Fibroblast of villous mesenchyme (primary cell): ENCODE results near the gene AKAP10. TPM values are rescaled to one million over a fixed set of nuclear protein-coding genes. Genes with fewer than 3 reads are reported as not detected.

Source experiments
- DNase-seq: peaks from one replicate; pipeline ENCODE4 v3.0.0-alpha.2; 2010; ENCODE audit warnings: low read depth
- H3K4me3 ChIP-seq: 2 replicates; pipeline ENCODE4 v1.5.1; 2011; ENCODE audit warnings: low read depth, mild to moderate bottlenecking, low read length
- total RNA-seq: library from RNA; depleted of rRNA; stranded (reverse); fragments of >200 nt; gene quantifications from 2 replicates; pipeline ENCODE4 v1.2.3, GENCODE V29; 2012
- TF ChIP-seq, protein P1 (sequence below): IDR thresholded peaks from 2 replicates; pipeline ENCODE4 v1.5.1; 2012; ENCODE audit warnings: low read depth, mild to moderate bottlenecking, low read length; ENCODE audit not compliant: insufficient read depth

AKAP10 gene
- total RNA-seq, 1 donor: 32.8 TPM

DNA sequence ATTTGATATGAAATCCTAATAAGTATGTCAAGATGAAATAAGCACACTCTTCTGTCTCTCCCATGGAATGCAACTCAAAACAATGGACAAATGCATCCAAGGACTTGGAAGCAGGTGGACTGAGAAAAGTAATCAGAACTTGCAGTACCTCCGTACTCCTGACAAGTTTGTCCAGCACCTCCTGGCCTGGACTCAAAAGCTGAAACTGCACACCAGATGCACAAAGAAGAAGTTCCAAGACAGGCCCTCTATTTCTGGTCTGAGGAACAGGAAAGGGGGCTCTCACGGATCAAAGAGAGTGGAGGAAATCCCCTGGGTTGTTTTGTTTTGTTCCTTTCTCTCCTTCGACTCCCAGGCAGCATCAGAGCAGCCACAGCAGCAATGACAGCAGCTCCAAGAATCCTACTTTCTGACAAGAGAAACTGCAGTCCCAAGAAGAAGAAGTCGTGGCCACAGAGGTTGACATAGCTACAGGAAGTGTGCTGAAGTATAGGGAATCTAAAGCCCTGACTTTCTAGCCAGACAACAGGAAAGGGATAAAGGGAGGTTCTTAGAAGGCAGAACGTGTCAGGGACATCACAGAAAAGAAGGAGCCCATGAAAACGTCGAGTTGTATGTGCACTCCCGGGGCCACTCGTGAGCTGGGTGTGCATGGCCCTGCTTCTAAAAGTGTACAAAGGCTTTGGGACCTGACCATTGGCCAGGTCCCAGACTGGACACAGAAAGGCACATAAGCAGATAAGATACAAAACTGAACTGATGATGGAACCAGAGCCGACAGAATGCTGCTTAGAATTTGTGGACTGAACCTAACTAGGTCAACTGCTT is 29.3 kb downstream of the AKAP10 start:
- H3K4me3 ChIP-seq: no peak overlapping the region
- TF ChIP-seq, protein P1, sequence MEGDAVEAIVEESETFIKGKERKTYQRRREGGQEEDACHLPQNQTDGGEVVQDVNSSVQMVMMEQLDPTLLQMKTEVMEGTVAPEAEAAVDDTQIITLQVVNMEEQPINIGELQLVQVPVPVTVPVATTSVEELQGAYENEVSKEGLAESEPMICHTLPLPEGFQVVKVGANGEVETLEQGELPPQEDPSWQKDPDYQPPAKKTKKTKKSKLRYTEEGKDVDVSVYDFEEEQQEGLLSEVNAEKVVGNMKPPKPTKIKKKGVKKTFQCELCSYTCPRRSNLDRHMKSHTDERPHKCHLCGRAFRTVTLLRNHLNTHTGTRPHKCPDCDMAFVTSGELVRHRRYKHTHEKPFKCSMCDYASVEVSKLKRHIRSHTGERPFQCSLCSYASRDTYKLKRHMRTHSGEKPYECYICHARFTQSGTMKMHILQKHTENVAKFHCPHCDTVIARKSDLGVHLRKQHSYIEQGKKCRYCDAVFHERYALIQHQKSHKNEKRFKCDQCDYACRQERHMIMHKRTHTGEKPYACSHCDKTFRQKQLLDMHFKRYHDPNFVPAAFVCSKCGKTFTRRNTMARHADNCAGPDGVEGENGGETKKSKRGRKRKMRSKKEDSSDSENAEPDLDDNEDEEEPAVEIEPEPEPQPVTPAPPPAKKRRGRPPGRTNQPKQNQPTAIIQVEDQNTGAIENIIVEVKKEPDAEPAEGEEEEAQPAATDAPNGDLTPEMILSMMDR: no peak
- no peak for DNase-seq

DNA sequence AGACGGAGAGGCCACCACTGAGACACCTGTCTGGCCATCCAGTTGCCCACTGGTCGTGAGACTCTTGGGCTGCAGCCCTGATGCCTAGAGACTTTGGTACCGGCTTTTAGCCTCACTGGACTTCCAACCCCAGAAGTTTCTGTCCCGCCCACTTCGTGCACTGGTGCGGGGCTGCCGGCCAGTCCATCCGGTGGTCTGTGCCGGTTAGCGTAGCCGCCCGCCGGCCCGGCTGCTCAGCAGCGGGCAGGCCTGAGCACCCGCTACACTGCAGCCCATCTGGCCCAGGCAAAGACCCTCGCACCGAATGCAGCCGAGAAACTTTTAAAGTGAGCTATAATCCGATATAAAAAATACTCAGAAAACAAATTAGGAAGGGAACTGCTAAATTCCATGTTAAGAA is 30.7 kb downstream of the AKAP10 start:
- TF ChIP-seq, protein P1: no peak
- no peak for DNase-seq
- H3K4me3 ChIP-seq: no peak overlapping the region

DNA sequence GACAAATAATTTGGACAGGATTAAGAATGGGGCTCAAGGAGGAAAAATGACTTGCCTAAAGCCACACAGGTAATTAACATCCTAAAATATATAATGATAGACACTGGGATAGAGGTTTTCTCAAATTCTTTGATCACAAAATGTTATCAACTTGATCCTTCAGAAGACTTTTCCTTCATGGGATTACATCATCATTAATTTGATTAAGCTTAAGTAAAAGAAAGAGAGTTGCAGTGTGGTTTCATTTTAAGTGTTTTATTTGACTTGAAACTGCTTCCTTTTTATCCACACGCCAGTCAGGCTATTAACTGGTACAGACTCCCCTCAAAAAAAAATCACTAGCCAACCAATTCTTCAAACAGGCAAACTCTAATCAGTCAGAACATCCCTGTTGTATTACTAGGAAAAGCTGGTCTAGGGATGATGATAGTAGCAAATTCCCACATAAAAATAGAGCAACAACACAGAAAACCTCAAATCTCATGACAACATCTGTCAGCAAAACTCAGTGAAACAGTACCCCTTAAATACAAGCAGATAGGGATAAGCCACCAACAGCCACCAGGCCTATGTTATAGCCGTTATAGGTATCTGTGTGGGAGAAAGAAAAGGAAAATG is 32.5 kb downstream of the AKAP10 start:
- no peak overlapping the region for H3K4me3 ChIP-seq
- no peak for DNase-seq
- TF ChIP-seq, protein P1: no peak

DNA sequence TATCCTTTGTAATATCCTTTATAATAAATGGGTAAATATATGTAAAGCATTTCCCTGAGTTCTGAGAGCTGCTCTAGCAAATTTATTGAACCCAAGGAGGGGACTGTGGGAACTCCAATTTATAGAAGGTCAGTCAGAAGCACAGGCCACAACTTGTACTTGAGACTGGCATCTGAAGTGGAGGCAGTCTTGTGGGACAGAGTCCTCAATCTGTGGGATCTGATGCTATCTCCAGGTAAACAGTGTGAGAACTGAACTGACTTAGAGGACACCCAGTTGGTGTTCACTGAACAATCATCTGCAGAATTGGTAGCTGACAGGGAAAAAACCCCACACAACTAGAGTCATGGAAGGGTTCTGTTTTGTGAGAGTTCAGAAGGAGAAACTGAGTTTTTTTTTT is 34.0 kb downstream of the AKAP10 start:
- no peak overlapping the region for H3K4me3 ChIP-seq
- DNase-seq: no peak
- TF ChIP-seq, protein P1: no peak

DNA sequence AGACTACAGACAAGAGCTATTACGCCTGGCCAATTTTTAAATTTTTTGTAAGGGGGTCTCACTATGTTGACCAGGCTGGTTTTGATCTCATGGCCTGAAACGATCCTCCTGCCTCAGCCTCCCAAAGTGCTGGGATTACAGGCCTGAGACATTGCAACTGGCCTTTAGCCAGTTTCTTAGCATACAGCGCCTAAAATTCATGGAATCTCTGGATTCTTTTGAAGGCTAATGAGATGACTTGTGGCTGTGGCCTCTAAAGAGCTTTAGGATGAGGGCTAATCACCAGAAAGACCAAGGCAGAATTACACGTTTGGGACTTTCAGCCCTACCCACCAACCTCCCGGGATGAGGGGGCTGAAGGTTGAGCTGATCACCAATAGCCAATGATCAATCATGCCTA is 34.6 kb downstream of the AKAP10 start:
- DNase-seq: no peak
- TF ChIP-seq, protein P1: no peak
- no peak overlapping the region for H3K4me3 ChIP-seq

DNA sequence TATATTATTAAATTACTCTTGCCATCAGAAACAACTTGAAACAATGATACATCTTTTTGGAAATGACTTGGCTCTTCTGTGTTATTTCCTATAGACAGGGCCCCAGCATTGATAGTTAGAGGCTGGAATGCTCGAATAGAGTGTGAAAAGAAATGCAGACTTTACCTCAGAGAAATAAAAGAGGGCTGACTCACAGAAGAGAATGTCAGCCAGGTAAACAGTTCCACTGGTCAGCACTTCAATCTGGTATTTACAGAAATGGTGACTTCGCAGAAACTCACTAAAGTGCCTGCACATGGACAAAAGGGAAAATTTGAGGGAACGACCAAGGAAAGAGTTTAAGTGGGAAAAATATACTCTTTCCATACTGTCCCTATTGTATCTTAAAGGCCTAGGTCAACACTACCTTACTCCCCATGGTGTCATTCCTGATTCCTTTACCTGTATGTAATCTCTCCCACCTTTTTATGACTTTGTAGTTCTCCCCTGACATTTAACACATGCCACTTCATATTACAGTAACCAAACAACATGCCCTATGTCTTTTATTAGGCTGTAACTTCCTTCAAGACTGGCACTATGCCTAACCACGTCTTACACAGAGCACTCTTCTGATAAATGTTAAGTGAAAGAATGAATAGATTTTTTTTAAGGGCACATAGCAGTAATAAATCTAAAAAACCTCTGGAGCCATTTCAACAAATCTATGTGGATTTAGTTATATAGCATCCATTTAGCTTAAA is 36.7 kb downstream of the AKAP10 start:
- peak; percentile 81 for DNase-seq
- H3K4me3 ChIP-seq: no peak overlapping the region
- TF ChIP-seq, protein P1: no peak
